AG04450 (cell line): ENCODE results near the gene ITGB2. TPM values are rescaled to one million over a fixed set of nuclear protein-coding genes. Genes with fewer than 3 reads are reported as not detected.

ENCODE experiments used
- CTCF ChIA-PET: fragments of 300-600, 350-600 bp; formaldehyde crosslinking; extraction: SDS; loops from one replicate; lab custom pipeline; 2022; ENCODE audit warnings: antibody characterized with exemption, inconsistent platforms; lab: Charles Lee
- POLR2A ChIA-PET: fragments of 350-600 bp; formaldehyde crosslinking; extraction: SDS; loops from one replicate; lab custom pipeline; 2021; ENCODE audit warnings: antibody characterized with exemption, inconsistent platforms; lab: Yijun Ruan, JAX
- DNase-seq: peaks from one replicate; pipeline ENCODE4 v3.0.0-alpha.2; 2011; ENCODE audit warnings: low read depth, low spot score
- H3K27ac ChIP-seq: one replicate; pipeline ENCODE4 v1.5.1; 2012; ENCODE audit warnings: low read depth, low read length, control low read depth
- H3K27me3 ChIP-seq: one replicate; pipeline ENCODE4 v1.6.0; 2012; ENCODE audit warnings: low read length; ENCODE audit not compliant: control insufficient read depth, insufficient read depth
- H3K4me3 ChIP-seq: 2 replicates; pipeline ENCODE4 v1.5.1; 2011; ENCODE audit warnings: mild to moderate bottlenecking, low read depth, low read length, control low read depth
- H3K9me3 ChIP-seq: 2 replicates; pipeline ENCODE4 v1.5.1; 2012; ENCODE audit warnings: low read length; ENCODE audit not compliant: control insufficient read depth, insufficient read depth
- CTCF ChIP-seq: IDR thresholded peaks from 2 replicates; pipeline ENCODE4 v1.5.1; 2011; ENCODE audit warnings: low read depth, low read length, control low read depth, inconsistent platforms
- polyA plus RNA-seq: library from polyadenylated mRNA; depleted of rRNA; stranded (reverse); fragments of >200 nt; gene quantifications from 2 replicates; pipeline ENCODE4 v1.2.3, GENCODE V29; 2011

The ITGB2 gene
- polyA plus RNA-seq, 1 experiment: 0.04 TPM

DNA sequence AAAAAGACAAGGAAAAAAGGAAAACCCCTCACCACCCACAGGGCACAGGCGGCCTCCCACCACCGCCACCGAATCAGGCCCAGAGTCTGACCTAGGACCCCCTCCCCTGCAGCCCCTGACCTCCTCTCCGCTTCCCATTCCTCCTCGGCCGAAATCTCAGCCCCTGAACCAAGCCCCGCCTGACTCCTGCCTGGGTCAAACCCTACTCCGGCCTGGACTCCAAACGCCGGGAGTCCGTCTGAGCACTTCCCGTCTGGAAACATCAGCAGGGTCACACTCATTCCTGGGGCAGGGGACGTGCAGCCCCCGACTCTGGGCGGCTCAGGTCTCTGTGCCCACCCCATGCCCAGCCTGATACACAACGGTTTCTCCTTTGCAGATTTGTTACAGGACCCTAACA is 76.4 kb downstream of the ITGB2 start:
- Histone ChIP-seq H3K27ac (no peak overlapping the region), H3K27me3 (peaks cover 28% of the 10 kb centered on the region), H3K4me3 (no peak overlapping the region), H3K9me3 (no peaks in the 10 kb centered on the region; the same call in 1 of the 2 replicates)
- no peak for DNase-seq
- POLR2A ChIA-PET: no interaction called here
- CTCF ChIA-PET: no interaction called here
- no peak for TF ChIP-seq CTCF

DNA sequence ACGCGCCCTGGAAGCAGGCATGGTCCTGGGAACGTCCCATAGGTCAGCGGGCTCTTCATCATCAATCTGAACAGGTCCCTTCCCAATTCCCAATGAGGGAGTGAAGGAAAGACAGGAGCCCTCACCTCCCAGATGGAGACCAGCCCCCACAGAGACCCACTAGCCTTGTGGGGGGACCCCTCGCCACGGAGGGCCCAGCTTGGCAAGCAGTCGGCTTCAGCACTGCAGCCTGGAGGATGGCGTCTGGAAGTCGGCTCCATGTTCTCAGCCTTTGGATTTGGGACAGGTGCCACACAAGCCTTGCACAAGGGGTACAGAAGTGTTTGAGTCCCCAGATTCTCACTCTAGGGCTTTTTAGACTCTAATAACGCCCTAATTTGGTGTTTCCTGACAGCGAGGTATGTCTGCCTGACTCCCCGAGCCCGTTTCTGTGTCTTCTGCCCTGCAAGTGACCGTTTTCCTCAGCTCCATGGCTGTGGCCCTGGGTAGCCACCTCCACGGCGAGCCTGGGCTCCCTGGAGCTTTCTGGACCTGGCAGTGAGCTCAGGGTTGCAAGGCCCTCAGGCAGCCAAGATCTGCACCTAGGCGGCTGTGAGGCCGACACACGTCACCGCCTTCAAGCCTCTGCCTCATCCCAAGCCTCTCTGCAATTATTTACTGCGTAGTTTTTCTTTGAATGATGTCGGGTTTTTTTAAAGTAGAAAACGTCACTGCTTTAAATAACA is 77.8 kb downstream of the ITGB2 start:
- no peaks in the 10 kb centered on the region; the same call in 1 of the 2 replicates for H3K9me3 ChIP-seq
- CTCF ChIA-PET: no interaction called here
- no peak for TF ChIP-seq CTCF
- DNase-seq: no peak
- H3K27me3 ChIP-seq: peaks cover 28% of the 10 kb centered on the region
- no peak overlapping the region for H3K27ac ChIP-seq
- POLR2A ChIA-PET: no interaction called here
- H3K4me3 ChIP-seq: no peak overlapping the region

- no peak for TF ChIP-seq CTCF
- DNase-seq: no peak
- POLR2A ChIA-PET: no interaction called here
- Histone ChIP-seq H3K27me3 (peaks cover 28% of the 10 kb centered on the region), H3K27ac (no peak overlapping the region), H3K9me3 (no peaks in the 10 kb centered on the region; the same call in 1 of the 2 replicates), H3K4me3 (no peak overlapping the region)
- CTCF ChIA-PET: no interaction called here
Observed at GRCh38 chr21:44842087-44842486, 78.6 kb downstream of the ITGB2 start.

DNA sequence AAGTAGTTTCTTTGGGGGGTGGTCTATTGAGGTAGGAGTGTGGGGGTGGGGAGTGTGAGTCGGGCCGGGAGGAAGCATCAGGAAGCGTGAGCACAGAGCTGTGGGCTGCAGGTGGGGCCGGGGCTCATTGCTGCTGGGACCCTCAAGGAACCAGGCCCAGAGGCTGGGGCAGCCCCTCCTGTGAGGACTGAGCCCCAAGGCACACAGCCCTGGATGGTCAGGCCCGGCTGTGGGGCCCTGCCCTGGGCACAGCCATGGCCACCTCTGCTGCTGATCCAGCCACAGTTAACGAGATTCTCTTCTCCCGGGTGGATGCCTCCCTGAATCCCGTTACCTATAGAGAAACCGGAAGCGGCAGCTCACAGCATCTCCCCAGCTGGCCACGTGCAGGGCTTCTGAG is 79.9 kb downstream of the ITGB2 start:
- peaks cover 28% of the 10 kb centered on the region for H3K27me3 ChIP-seq
- H3K4me3 ChIP-seq: no peak overlapping the region
- no peak overlapping the region for H3K27ac ChIP-seq
- TF ChIP-seq CTCF: no peak
- DNase-seq: no peak
- CTCF ChIA-PET: no interaction called here
- no peaks in the 10 kb centered on the region; the same call in 1 of the 2 replicates for H3K9me3 ChIP-seq
- POLR2A ChIA-PET: no interaction called here

DNA sequence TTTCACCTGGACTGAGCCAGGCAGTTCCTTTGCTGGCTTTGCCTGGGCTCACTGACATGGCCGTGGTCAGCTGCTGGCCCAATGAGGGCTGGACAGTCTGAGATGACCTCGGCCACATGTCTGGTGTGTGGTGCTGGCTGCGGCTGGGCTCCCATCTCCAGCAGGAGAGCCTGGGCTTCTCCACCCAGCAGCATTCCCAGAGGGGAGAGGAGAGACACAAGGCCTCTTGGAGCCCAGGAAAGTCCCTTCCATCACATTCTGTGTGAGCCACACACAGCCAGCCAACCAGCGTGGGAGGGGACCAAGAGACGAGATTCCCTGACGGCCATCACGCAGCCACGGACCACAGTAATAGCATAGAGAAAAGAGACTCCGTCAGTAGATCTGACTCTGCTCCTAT is 81.7 kb downstream of the ITGB2 start:
- H3K9me3 ChIP-seq: no peaks in the 10 kb centered on the region; the same call in 1 of the 2 replicates
- ChIA-PET CTCF (no interaction called here), POLR2A (no interaction called here)
- no peak overlapping the region for H3K4me3 ChIP-seq
- no peak for DNase-seq
- no peak overlapping the region for H3K27ac ChIP-seq
- H3K27me3 ChIP-seq: peaks cover 29% of the 10 kb centered on the region
- TF ChIP-seq CTCF: no peak
